BE2C (cell line): ENCODE results near the gene STK32C.

Experiments used
- DNase-seq: peaks from one replicate; pipeline ENCODE4 v3.0.0-alpha.2; 2020
- H3K27me3 ChIP-seq: fragments of 250-450 bp; sonication (Bioruptor Pico); 2 replicates; pipeline ENCODE4 v1.5.1; 2020; ENCODE audit warnings: mild to moderate bottlenecking
- H3K36me3 ChIP-seq: fragments of 250-450 bp; sonication (Bioruptor Pico); 2 replicates; pipeline ENCODE4 v1.5.1; 2020; ENCODE audit warnings: mild to moderate bottlenecking
- H3K4me1 ChIP-seq: fragments of 250-450 bp; sonication (Bioruptor Pico); 2 replicates; pipeline ENCODE4 v1.5.1; 2020
- H3K4me3 ChIP-seq: 2 replicates; pipeline ENCODE4 v1.5.1; 2011; ENCODE audit warnings: low read depth, low read length
- H3K9me3 ChIP-seq: fragments of 250-450 bp; sonication (Bioruptor Pico); 2 replicates; pipeline ENCODE4 v1.5.1; 2020
- TF ChIP-seq, protein P1 (sequence below): IDR thresholded peaks from 2 replicates; pipeline ENCODE4 v1.5.1; 2012; ENCODE audit warnings: mild to moderate bottlenecking, low read depth, low read length

Gene STK32C

DNA sequence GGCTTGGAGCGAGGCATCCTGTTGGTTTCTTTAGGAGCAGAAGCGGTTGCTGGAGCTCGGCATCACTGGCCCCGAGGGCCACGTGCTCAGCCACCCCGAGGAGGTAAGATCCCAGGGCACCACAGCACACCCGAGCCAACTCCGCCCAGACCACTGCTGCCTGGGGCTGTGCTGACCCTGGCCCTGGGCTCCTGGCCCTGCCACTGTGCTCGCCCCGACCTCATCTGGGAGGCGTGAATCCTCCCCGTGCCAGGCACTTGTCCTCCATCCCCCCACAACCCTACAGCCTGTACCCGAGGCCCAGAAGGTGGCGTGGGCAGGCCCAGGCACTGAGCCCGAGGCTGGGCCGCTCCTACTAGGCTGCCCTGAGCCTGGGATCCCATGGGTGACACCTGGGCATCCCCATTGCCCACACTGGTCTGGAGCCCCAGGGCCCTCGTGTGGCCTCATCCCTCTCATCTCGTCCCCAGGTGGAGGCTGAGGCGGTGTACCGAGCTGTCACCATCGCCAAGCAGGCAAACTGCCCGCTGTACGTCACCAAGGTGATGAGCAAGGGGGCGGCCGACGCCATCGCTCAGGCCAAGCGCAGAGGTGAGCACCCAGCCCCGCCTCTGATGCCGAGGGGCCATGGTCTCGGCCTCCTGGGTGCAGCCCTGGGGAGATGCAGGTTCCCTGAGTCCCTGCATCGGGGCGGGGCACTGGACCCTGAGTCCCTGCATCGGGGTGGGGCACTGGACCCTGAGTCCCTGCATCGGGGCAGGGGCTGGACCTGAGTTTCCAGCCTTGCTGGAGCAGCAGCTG is 109.2 kb downstream of the STK32C start:
- TF ChIP-seq, protein P1, sequence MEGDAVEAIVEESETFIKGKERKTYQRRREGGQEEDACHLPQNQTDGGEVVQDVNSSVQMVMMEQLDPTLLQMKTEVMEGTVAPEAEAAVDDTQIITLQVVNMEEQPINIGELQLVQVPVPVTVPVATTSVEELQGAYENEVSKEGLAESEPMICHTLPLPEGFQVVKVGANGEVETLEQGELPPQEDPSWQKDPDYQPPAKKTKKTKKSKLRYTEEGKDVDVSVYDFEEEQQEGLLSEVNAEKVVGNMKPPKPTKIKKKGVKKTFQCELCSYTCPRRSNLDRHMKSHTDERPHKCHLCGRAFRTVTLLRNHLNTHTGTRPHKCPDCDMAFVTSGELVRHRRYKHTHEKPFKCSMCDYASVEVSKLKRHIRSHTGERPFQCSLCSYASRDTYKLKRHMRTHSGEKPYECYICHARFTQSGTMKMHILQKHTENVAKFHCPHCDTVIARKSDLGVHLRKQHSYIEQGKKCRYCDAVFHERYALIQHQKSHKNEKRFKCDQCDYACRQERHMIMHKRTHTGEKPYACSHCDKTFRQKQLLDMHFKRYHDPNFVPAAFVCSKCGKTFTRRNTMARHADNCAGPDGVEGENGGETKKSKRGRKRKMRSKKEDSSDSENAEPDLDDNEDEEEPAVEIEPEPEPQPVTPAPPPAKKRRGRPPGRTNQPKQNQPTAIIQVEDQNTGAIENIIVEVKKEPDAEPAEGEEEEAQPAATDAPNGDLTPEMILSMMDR, result no peak
- no peaks in the 10 kb centered on the region for H3K4me1 ChIP-seq
- no peak overlapping the region for H3K4me3 ChIP-seq
- no peaks in the 10 kb centered on the region for H3K9me3 ChIP-seq
- DNase-seq, result no peak
- no peaks in the 10 kb centered on the region for H3K27me3 ChIP-seq
- no peaks in the 10 kb centered on the region for H3K36me3 ChIP-seq

GRCh38 chr10:132198068-132198370 is 109.7 kb downstream of the STK32C start:
- Histone ChIP-seq H3K9me3 (no peaks in the 10 kb centered on the region), H3K36me3 (no peaks in the 10 kb centered on the region), H3K4me3 (no peak overlapping the region), H3K4me1 (no peaks in the 10 kb centered on the region), H3K27me3 (no peaks in the 10 kb centered on the region)
- TF ChIP-seq, protein P1, result no peak
- no peak for DNase-seq

DNA sequence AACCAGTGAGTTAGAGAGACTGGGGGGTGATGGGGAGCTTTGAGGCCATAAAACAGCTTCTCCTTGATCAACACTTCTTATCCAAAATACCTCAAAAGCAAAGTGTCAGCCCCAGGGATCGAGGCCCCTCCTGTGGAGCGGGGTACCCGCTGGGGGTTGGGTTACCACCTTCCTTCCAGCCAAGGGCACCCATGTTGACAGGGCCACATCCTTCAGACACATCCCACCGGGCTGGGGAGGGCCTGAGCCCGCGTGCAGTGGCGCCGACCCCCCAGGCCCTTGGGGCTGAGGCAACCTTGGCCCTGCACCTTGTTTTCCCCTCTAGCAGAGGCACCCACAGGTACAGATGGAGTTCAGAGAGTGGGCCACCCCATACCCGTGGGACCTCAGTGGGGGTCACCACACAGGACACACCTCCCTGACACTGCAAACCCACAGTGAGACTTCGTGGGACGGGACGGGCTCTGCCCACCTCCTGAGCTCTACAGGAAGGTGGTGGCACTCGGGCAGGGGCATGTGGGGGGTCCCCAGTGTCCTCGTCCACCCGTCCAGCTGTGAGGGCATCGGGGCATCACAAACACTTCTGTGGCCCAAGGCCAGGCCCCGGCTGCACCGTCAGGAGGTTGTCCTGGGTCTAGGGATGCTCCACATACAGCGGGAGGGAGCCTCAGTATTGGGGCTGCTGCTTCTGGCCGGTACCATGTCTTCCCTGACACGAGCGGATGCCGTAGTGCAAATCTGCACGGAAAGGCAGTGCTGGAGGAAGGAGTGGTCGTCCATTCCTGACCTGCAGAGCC is 110.3 kb downstream of the STK32C start:
- TF ChIP-seq, protein P1, result no peak
- Histone ChIP-seq H3K36me3 (no peaks in the 10 kb centered on the region), H3K4me1 (no peaks in the 10 kb centered on the region), H3K9me3 (no peaks in the 10 kb centered on the region), H3K27me3 (no peaks in the 10 kb centered on the region), H3K4me3 (no peak overlapping the region)
- DNase-seq, result no peak

- Histone ChIP-seq H3K4me3 (no peak overlapping the region), H3K27me3 (no peaks in the 10 kb centered on the region), H3K4me1 (no peaks in the 10 kb centered on the region), H3K36me3 (no peaks in the 10 kb centered on the region), H3K9me3 (no peaks in the 10 kb centered on the region)
- DNase-seq, result no peak
- TF ChIP-seq, protein P1, result no peak
Observed at GRCh38 chr10:132196178-132197113, 111.3 kb downstream of the STK32C start.

GRCh38 chr10:132195366-132196075 is 112.2 kb downstream of the STK32C start:
- Histone ChIP-seq H3K27me3 (no peaks in the 10 kb centered on the region), H3K4me1 (no peaks in the 10 kb centered on the region), H3K4me3 (no peak overlapping the region), H3K36me3 (no peaks in the 10 kb centered on the region), H3K9me3 (no peaks in the 10 kb centered on the region)
- DNase-seq, result no peak
- TF ChIP-seq, protein P1, result no peak
